IPS DF 4.7 (cell line): ENCODE results near the gene MKRN2.
"Not testable (repeated sequence)": the region's sequence is repeated elsewhere in the genome, so short reads cannot be mapped to it uniquely, and the experiment has no call there.

Experiments
- DNase-seq: peaks from one replicate; pipeline ENCODE4 v3.0.0-alpha.2; 2013; ENCODE audit warnings: low spot score; ENCODE audit errors: extremely low read depth

MKRN2 gene

GRCh38 chr3:12585970-12586369 lies 29.1 kb downstream of the MKRN2 start:
- DNase-seq = no peak

- no peak for DNase-seq
Observed at GRCh38 chr3:12586403-12586802, 29.5 kb downstream of the MKRN2 start.

GRCh38 chr3:12588039-12589009 lies 31.4 kb downstream of the MKRN2 start:
- DNase-seq = no peak

- DNase-seq = no peak
Observed at GRCh38 chr3:12590096-12590495, 33.2 kb downstream of the MKRN2 start.

DNA sequence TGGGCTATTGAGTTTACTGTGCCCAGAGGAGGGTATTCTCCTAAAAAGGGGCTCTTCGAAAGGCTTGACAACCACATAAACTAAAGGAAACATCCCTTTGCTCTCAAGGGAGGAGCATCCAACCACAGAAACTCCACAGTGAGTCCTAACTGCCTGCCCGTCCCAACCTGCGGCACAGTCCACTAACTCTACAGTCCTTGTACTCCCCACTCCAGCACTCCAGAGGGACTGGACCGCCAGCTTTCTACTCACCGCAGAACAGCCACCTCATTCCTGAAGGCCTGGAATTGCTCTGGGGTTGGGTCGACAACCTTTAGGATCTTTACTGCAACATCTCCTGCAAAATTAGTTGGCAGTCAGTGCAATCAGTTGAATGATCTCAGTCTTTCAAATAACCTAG lies 34.6 kb downstream of the MKRN2 start:
- no peak for DNase-seq

- DNase-seq = no peak
Observed at GRCh38 chr3:12591997-12592715, 35.3 kb downstream of the MKRN2 start.

GRCh38 chr3:12593473-12593872 lies 36.6 kb downstream of the MKRN2 start:
- no peak for DNase-seq

DNA sequence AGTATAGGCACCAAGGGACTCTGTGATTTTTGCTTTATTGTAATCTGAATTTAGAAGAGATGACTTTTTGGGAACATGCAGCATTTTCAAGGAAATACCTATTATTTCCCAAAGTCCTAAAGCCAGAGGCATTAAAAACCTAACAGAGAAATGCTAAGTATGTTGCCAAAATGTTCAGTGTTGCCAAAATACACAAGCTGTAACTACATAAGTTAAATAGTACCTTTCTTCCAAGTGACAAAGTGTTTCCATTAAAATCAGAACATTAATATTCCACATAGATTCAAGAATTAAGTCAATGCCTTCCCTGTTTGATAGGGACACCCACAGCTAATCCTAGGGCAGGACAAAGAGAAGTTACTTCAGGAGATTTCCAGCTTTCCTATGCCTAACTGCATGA lies 42.0 kb downstream of the MKRN2 start:
- DNase-seq = no peak

DNA sequence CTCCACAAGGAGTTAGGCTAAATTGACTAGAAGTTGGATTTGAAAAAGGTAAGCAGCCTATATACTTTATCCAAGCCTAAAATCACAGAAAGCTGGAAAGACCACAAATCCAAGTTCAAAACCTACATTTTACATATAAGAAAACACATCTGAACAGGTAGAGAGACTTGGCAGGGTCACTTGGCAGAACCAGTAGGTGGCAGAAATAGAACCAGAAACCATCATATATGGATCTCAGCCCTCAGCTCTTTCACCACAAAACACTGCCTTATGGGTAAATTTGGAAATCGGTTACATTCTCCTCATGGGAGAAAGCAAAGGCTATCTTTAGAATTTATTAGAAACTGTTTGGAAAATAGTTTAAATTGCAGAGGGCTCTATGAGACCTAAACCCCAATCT lies 44.2 kb downstream of the MKRN2 start:
- no peak for DNase-seq

GRCh38 chr3:12603969-12604368 lies 47.1 kb downstream of the MKRN2 start:
- no peak for DNase-seq

GRCh38 chr3:12608376-12608775 lies 51.5 kb downstream of the MKRN2 start:
- DNase-seq = no peak

- DNase-seq = no peak
Observed at GRCh38 chr3:12611117-12611516, 54.2 kb downstream of the MKRN2 start.

GRCh38 chr3:12612514-12613226 lies 55.8 kb downstream of the MKRN2 start:
- no peak for DNase-seq

DNA sequence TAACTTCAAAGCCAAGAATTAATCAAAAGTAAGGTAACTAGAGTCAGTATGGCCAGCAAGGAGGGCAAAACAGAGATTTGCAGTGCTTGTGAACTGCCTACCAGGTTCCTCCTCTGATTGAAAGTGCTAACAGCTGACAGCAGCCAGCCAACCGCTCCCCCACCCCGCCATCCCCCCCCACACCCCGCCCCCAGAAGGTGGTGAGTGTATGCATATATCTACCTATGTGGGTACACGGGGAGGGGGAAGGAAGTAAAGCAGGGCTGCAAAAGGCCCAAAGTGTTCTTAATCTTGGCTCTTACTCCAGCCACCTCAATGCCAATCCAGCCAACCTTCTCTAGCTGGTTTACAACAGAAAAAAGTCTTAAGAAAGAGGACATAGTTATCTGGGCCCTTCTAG lies 56.4 kb downstream of the MKRN2 start:
- DNase-seq = no peak

DNA sequence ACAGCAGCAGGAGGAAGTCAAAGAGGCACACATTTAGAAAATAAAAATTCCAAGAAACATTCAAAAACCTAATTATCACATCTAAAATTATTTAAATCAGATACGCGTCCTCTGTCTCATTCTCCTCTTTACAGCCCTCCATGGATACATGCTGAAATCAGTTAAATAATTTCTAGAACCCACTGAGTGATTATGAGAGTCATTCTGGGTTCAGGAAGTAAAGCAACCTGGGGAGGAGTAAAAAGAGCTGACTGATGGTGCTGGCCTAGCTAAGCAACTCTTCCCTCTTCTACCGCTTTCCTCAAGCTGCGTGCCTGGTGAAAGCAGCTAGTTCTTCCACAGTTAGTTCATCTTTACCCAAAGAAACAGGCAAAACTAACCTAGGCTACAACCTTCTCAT lies 58.4 kb downstream of the MKRN2 start:
- DNase-seq = no peak

GRCh38 chr3:12618426-12618825 lies 61.5 kb downstream of the MKRN2 start:
- DNase-seq = no peak

GRCh38 chr3:12620305-12620704 lies 63.4 kb downstream of the MKRN2 start:
- no peak for DNase-seq

- no peak for DNase-seq
Observed at GRCh38 chr3:12620729-12621128, 63.8 kb downstream of the MKRN2 start.

DNA sequence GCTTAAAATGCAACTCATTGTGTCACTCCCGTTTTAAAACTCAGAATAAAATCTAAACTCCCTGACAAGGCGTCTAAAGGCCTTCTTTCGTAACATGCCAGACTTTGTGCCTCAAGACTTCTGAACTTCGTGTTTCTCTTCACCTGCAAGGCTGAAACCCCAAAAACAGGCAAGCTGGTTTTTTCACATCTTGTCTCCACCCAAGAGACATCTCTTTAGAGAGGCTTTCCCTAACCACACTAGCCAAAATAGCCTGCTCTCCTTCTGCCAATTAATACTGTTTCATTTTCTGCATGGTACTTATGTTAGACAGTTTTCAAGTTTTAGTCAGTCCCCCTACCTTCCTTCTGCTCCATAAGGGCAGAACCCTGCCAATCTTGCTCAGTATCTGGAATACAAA lies 65.4 kb downstream of the MKRN2 start:
- no peak for DNase-seq

DNA sequence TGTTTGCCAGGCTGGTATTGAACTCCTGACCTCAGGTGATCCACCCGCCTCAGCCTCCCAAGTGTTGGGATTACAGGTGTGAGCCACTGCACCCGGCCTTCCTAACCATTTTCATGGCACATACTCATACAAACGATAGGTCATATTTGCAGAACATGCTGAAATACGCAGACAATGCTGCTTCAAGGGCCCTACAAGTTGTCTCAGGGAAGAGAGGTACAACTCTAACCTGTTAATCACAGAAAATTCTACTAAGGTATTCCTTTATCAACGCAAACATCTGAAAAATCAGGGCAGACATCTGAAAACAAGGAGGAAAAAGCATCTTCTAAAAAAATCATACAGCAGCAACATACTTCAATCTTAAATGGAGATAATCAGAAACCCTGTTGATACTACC lies 67.2 kb downstream of the MKRN2 start:
- DNase-seq = no peak

DNA sequence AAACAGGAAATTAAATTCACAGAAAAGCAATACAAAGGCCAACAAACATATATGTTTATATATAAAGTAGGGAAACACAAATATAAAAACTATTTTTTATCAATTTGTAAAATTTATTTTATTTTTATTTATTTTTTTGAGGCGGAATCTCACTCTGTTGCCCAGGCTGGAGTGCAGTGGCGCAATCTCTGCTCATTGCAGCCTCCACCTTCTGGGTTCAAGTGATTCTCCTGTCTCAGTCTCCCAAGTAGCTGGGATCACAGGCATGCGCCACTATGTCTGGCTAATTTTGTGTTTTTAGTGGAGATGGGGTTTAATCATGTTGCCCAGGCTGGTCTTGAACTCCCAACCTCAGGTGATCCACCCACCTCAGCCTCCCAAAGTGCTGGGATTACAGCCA lies 68.1 kb downstream of the MKRN2 start:
- not testable (repeated sequence) for DNase-seq

- DNase-seq = no peak
Observed at GRCh38 chr3:12627370-12627769, 70.5 kb downstream of the MKRN2 start.
